CD4-positive, alpha-beta T cell (primary cell): ENCODE results near the gene PRICKLE2. TPM values are rescaled to one million over a fixed set of nuclear protein-coding genes. Genes with fewer than 3 reads are reported as not detected.

Source experiments
- ATAC-seq: fragments of 200-7000 bp; cut with Tn5 transposase; one replicate; pipeline ENCODE4 v1.10.0; 2022; ENCODE audit warnings: mild to moderate bottlenecking; ENCODE audit not compliant: poor library complexity
- CTCF ChIA-PET: fragments of 350-600 bp; sonication (Branson Sonifier 250); formaldehyde crosslinking; loops from one replicate; lab custom pipeline; 2021; ENCODE audit warnings: antibody characterized with exemption, inconsistent platforms; lab: Charles Lee
- POLR2A ChIA-PET: fragments of 350-600 bp; sonication (Branson Sonifier 250); formaldehyde crosslinking; loops from one replicate; lab custom pipeline; 2021; ENCODE audit warnings: antibody characterized with exemption, inconsistent platforms; lab: Charles Lee
- DNase-seq, 14 experiments: peaks; one replicate each; pipeline ENCODE4 v3.0.0-alpha.2; 2013 to 2020; ENCODE audit warnings: mixed read lengths in 2 of 14
- H3K27ac ChIP-seq, 2 donors: one replicate each; pipeline versions ENCODE4 v1.5.1 to v1.7.0; 2013; ENCODE audit warnings: low read length in 2 of 2, low read depth in 1 of 2, mild to moderate bottlenecking in 1 of 2
- H3K27me3 ChIP-seq, 2 experiments: 1 replicate in 1 of 2; 2 replicates in 1 of 2; pipeline versions ENCODE4 v1.6.1 to v1.7.0; 2013; ENCODE audit warnings: low read length in 2 of 2, control low read depth in 1 of 2, mild to moderate bottlenecking in 1 of 2, moderate library complexity in 1 of 2; ENCODE audit not compliant: insufficient read depth in 2 of 2, control insufficient read depth in 1 of 2
- H3K36me3 ChIP-seq: one replicate; pipeline ENCODE4 v1.6.1; 2013; ENCODE audit warnings: low read length, control low read depth; ENCODE audit not compliant: insufficient read depth
- H3K4me1 ChIP-seq: one replicate; pipeline ENCODE4 v1.6.1; 2013; ENCODE audit warnings: low read length, control low read depth; ENCODE audit not compliant: insufficient read depth
- H3K4me3 ChIP-seq: one replicate; pipeline ENCODE4 v1.5.1; 2013; ENCODE audit warnings: mild to moderate bottlenecking, low read length, moderate library complexity
- H3K9me3 ChIP-seq, 2 experiments: 1 replicate in 1 of 2; 2 replicates in 1 of 2; pipeline versions ENCODE4 v1.6.1 to v1.7.0; 2013; ENCODE audit warnings: low read length in 2 of 2, mild to moderate bottlenecking in 2 of 2, control low read depth in 1 of 2, moderate library complexity in 1 of 2; ENCODE audit not compliant: control insufficient read depth in 1 of 2, insufficient read depth in 1 of 2
- H3K27ac Mint-ChIP-seq: one replicate; pipeline ENCODE4 v1.8.0; 2020; ENCODE audit warnings: mixed read lengths
- H3K27me3 Mint-ChIP-seq: one replicate; pipeline ENCODE4 v1.8.0; 2021; ENCODE audit warnings: mixed read lengths
- H3K36me3 Mint-ChIP-seq: one replicate; pipeline ENCODE4 v1.8.0; 2021; ENCODE audit warnings: low read depth, mixed read lengths
- H3K4me1 Mint-ChIP-seq: one replicate; pipeline ENCODE4 v1.8.0; 2021; ENCODE audit warnings: low read depth, mixed read lengths
- H3K4me3 Mint-ChIP-seq: one replicate; pipeline ENCODE4 v1.8.0; 2020; ENCODE audit warnings: mild to moderate bottlenecking, mixed read lengths
- H3K9me3 Mint-ChIP-seq: one replicate; pipeline ENCODE4 v1.8.0; 2020; ENCODE audit warnings: mixed read lengths
- intact Hi-C, 2 experiments: fragments of 100-400 bp; cut with DNase I in 1 of 2; cut with micrococcal nuclease in 1 of 2; formaldehyde crosslinking; loops; one replicate each; pipeline versions ENCODE4 v1.15.1 to v1.9.0; 2023 to 2025; cut with DNase I, micrococcal nuclease
- total RNA-seq, 174 experiments: library from RNA in 2 of 174; stranded (reverse) in 2 of 174; gene quantifications; one replicate each; pipeline ENCODE4 v1.2.3 and lab custom pipeline; 2021 to 2026
- TF ChIP-seq, protein P1 (sequence below): fragments of 200-600 bp; IDR thresholded peaks from one replicate; pipeline ENCODE4 v1.8.0; 2022; ENCODE audit warnings: antibody characterized with exemption, mild to moderate bottlenecking

The PRICKLE2 gene
- total RNA-seq, 2 experiments from 2014 or later, result not detected

DNA sequence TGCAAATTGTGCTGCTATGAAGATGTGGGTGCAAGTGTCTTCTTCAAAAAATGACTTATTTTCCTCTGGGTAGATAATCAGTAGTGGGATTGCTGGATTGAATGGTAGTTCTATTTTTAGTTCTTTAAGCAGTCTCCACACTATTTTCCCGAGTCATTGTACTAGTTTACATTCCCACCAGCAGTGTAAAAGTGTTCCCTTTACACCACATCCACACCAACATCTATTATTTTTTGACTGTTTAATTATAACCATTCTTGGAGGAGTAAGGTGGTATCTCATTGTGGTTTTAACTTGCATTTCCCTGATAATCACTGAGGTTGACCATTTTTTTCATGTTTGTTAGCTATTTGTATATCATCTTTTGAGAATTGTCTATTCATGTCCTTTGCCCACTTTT, 182.3 kb downstream of the PRICKLE2 start:
- ChIA-PET CTCF (no interaction called here), POLR2A (no interaction called here)
- H3K4me1 ChIP-seq, result no peaks in the 10 kb centered on the region
- TF ChIP-seq, protein P1, sequence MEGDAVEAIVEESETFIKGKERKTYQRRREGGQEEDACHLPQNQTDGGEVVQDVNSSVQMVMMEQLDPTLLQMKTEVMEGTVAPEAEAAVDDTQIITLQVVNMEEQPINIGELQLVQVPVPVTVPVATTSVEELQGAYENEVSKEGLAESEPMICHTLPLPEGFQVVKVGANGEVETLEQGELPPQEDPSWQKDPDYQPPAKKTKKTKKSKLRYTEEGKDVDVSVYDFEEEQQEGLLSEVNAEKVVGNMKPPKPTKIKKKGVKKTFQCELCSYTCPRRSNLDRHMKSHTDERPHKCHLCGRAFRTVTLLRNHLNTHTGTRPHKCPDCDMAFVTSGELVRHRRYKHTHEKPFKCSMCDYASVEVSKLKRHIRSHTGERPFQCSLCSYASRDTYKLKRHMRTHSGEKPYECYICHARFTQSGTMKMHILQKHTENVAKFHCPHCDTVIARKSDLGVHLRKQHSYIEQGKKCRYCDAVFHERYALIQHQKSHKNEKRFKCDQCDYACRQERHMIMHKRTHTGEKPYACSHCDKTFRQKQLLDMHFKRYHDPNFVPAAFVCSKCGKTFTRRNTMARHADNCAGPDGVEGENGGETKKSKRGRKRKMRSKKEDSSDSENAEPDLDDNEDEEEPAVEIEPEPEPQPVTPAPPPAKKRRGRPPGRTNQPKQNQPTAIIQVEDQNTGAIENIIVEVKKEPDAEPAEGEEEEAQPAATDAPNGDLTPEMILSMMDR, result no peak
- Mint-ChIP-seq H3K9me3 (no peaks in the 10 kb centered on the region), H3K27ac (no peak overlapping the region), H3K4me1 (no peaks in the 10 kb centered on the region), H3K36me3 (no peaks in the 10 kb centered on the region), H3K4me3 (no peak overlapping the region), H3K27me3 (peaks cover 62% of the 10 kb centered on the region)
- H3K36me3 ChIP-seq, result no peaks in the 10 kb centered on the region
- DNase-seq (no peak), ATAC-seq (no peak)
- no peak overlapping the region for H3K4me3 ChIP-seq
- no peaks in the 10 kb centered on the region for H3K9me3 ChIP-seq
- no peak overlapping the region for H3K27ac ChIP-seq
- peaks cover 1 to 11% of the 10 kb centered on the region in 2 experiments for H3K27me3 ChIP-seq
- intact Hi-C loops, result no loop called here

Other genes starting within 250 kb of the PRICKLE2 start
- 100 to 1,000 TPM; 119 to 126 TPM for gene PSMD6, start 202.0 kb downstream of the PRICKLE2 start, total RNA-seq